Peyer's patch (tissue), 4 donors: ENCODE data around the gene SKOR1. TPM values are rescaled to one million over a fixed set of nuclear protein-coding genes. Genes with fewer than 3 reads are reported as not detected.

Experiments used
- DNase-seq, 3 donors: peaks; one replicate each; pipeline ENCODE4 v3.0.0-alpha.2; 2017 to 2019
- H3K27ac ChIP-seq, 4 donors: fragments of 200-600 bp; sonication (generic); one replicate each; pipeline ENCODE4 v1.5.1; 2016 to 2019
- H3K27me3 ChIP-seq, 2 donors: fragments of 200-600 bp; sonication (generic); one replicate each; pipeline ENCODE4 v1.5.1; 2019
- H3K36me3 ChIP-seq, 3 donors: fragments of 200-600 bp; sonication (generic); one replicate each; pipeline ENCODE4 v1.5.1; 2016 to 2019
- H3K4me1 ChIP-seq, 4 donors: fragments of 200-600 bp; sonication (generic); one replicate each; pipeline ENCODE4 v1.5.1; 2016 to 2019
- H3K4me3 ChIP-seq, 4 donors: fragments of 200-600 bp; sonication (generic); 1 replicate in 3 of 4; 2 replicates in 1 of 4; pipeline ENCODE4 v1.5.1; 2016 to 2019; ENCODE audit warnings: mild to moderate bottlenecking in 1 of 4
- H3K9me3 ChIP-seq, 4 donors: fragments of 200-600 bp; sonication (generic); one replicate each; pipeline ENCODE4 v1.5.1; 2016 to 2019; ENCODE audit warnings: mild to moderate bottlenecking in 1 of 4
- CTCF ChIP-seq, 6 experiments: fragments of 450-650 bp in 4 of 6; fragments of 200-600 bp in 2 of 6; sonication (generic) in 1 of 6; IDR thresholded peaks; one replicate each; pipeline ENCODE4 v1.5.1; 2017 to 2019; ENCODE audit warnings: antibody characterized with exemption in 6 of 6, mild to moderate bottlenecking in 3 of 6, moderate library complexity in 1 of 6
- POLR2A ChIP-seq, 2 donors: fragments of 450-650 bp; IDR thresholded peaks; one replicate each; pipeline ENCODE4 v1.5.1; 2017; ENCODE audit warnings: antibody characterized with exemption in 2 of 2, mild to moderate bottlenecking in 2 of 2, moderate library complexity in 2 of 2
- total RNA-seq, 4 donors: library from RNA; depleted of rRNA; stranded (reverse); fragments of >200 nt; gene quantifications; one replicate each; pipeline ENCODE4 v1.1.0, GENCODE V29; 2016

The SKOR1 gene
- 1 to 10 TPM; 1.2 to 5.0 (median 1.6) TPM for total RNA-seq

- Histone ChIP-seq H3K27ac (no peak within 1 kb of the TSS), H3K9me3 (peaks cover 0 to 19% (median 0%) of the 10 kb centered on the region in 4 donors), H3K4me3 (peak within 1 kb of the TSS in 2 of 4 donors; percentile 11 to 28), H3K36me3 (no peaks in the 10 kb centered on the region), H3K4me1 (peaks cover 0 to 88% (median 18%) of the 10 kb centered on the region in 4 donors), H3K27me3 (peaks cover 0 to 96% of the 10 kb centered on the region in 2 donors)
- no peak for TF ChIP-seq POLR2A (IDR thresholded peaks at IDR 0.05)
- no peak for TF ChIP-seq CTCF (IDR thresholded peaks at IDR 0.05)
- peak in 1 of 3 donors; percentile 49 for DNase-seq
Observed at GRCh38 chr15:67824976-67825880, at the start of gene SKOR1. SKOR1 (plus strand) TSS chr15:67825509; CDS start chr15:67825603, 94 bp downstream.

- TF ChIP-seq POLR2A (IDR thresholded peaks at IDR 0.05) (no peak), CTCF (IDR thresholded peaks at IDR 0.05) (no peak)
- Histone ChIP-seq H3K27me3 (no peaks in the 10 kb centered on the region), H3K4me1 (no peaks in the 10 kb centered on the region), H3K4me3 (no peak overlapping the region), H3K27ac (no peak overlapping the region), H3K9me3 (no peaks in the 10 kb centered on the region), H3K36me3 (no peaks in the 10 kb centered on the region)
- DNase-seq: no peak
Observed at GRCh38 chr15:67775998-67776397, 49.3 kb upstream of the SKOR1 start.

- Histone ChIP-seq H3K4me1 (no peaks in the 10 kb centered on the region), H3K27me3 (no peaks in the 10 kb centered on the region), H3K9me3 (no peaks in the 10 kb centered on the region), H3K4me3 (no peak overlapping the region), H3K36me3 (no peaks in the 10 kb centered on the region), H3K27ac (no peak overlapping the region)
- TF ChIP-seq POLR2A (IDR thresholded peaks at IDR 0.05): no peak
- no peak for TF ChIP-seq CTCF (IDR thresholded peaks at IDR 0.05)
- no peak for DNase-seq
Observed at GRCh38 chr15:67776600-67776999, 48.7 kb upstream of the SKOR1 start.

- Histone ChIP-seq H3K4me3 (no peak overlapping the region), H3K27me3 (no peaks in the 10 kb centered on the region), H3K36me3 (no peaks in the 10 kb centered on the region), H3K9me3 (no peaks in the 10 kb centered on the region), H3K4me1 (no peaks in the 10 kb centered on the region), H3K27ac (no peak overlapping the region)
- TF ChIP-seq CTCF (IDR thresholded peaks at IDR 0.05) (no peak), POLR2A (IDR thresholded peaks at IDR 0.05) (no peak)
- DNase-seq: no peak
Observed at GRCh38 chr15:67777071-67777470, 48.2 kb upstream of the SKOR1 start.

- no peaks in the 10 kb centered on the region for H3K9me3 ChIP-seq
- TF ChIP-seq POLR2A (IDR thresholded peaks at IDR 0.05) (no peak), CTCF (IDR thresholded peaks at IDR 0.05) (no peak)
- DNase-seq: no peak
- H3K36me3 ChIP-seq: peaks cover 0 to 2% (median 0%) of the 10 kb centered on the region in 3 donors
- H3K4me3 ChIP-seq: no peak overlapping the region
- no peaks in the 10 kb centered on the region for H3K27me3 ChIP-seq
- no peak overlapping the region for H3K27ac ChIP-seq
- peaks cover 0 to 3% (median 0%) of the 10 kb centered on the region in 4 donors for H3K4me1 ChIP-seq
Observed at GRCh38 chr15:67777773-67778172, 47.5 kb upstream of the SKOR1 start.
